Loucy (cell line): ENCODE data around the gene CEP126.

Source experiments
- EZH2phosphoT487 ChIP-seq: fragments of 200-600 bp; IDR thresholded peaks from 2 replicates; pipeline ENCODE4 v1.6.1; 2018; ENCODE audit warnings: antibody characterized with exemption, mild to moderate bottlenecking, moderate library complexity, borderline replicate concordance
- TF ChIP-seq, protein P1 (sequence below): fragments of 200-600 bp; sonication (generic); conservative IDR thresholded peaks from 2 replicates; pipeline ENCODE4 v1.5.1; 2014; ENCODE audit warnings: mild to moderate bottlenecking, antibody characterized with exemption, low read length

DNA sequence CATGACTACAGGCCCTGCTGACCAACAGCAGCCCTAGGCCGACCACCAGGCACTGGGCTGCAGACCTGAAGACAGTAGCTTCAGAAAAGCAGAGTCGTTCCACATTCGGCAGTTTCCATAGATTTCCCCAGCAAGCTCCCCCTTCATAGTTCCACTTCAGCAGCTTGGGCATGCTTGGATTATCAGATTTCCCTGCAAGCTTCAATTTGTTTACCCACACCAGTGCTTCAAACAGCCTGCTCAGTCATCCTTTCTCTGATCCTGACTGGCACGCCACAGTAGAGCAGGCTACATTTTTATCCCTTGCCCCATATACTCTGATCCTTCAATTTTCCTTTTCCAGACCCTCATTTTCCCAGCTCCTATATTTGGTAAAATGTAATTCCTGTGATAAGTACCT lies 81.3 kb downstream of the CEP126 start:
- TF ChIP-seq, protein P1, sequence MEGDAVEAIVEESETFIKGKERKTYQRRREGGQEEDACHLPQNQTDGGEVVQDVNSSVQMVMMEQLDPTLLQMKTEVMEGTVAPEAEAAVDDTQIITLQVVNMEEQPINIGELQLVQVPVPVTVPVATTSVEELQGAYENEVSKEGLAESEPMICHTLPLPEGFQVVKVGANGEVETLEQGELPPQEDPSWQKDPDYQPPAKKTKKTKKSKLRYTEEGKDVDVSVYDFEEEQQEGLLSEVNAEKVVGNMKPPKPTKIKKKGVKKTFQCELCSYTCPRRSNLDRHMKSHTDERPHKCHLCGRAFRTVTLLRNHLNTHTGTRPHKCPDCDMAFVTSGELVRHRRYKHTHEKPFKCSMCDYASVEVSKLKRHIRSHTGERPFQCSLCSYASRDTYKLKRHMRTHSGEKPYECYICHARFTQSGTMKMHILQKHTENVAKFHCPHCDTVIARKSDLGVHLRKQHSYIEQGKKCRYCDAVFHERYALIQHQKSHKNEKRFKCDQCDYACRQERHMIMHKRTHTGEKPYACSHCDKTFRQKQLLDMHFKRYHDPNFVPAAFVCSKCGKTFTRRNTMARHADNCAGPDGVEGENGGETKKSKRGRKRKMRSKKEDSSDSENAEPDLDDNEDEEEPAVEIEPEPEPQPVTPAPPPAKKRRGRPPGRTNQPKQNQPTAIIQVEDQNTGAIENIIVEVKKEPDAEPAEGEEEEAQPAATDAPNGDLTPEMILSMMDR: no peak
- no peak for TF ChIP-seq EZH2phosphoT487
